Esophagus squamous epithelium (tissue), 5 donors: ENCODE data around the gene TTC17. TPM values are rescaled to one million over a fixed set of nuclear protein-coding genes. Genes with fewer than 3 reads are reported as not detected.
"Not testable (repeated sequence)": the region's sequence is repeated elsewhere in the genome, so short reads cannot be mapped to it uniquely, and the experiment has no call there.

Source experiments
- DNase-seq: peaks from one replicate; lab custom pipeline; 2025; lab: John Stamatoyannopoulos, UW
- H3K27ac ChIP-seq, 4 donors: fragments of 200-600 bp; sonication (generic); one replicate each; pipeline ENCODE4 v1.5.1; 2016 to 2019; ENCODE audit warnings: mild to moderate bottlenecking in 1 of 4
- H3K27me3 ChIP-seq, 4 donors: fragments of 200-600 bp; sonication (generic); 1 replicate in 3 of 4; 2 replicates in 1 of 4; pipeline versions ENCODE4 v1.5.1 to v1.6.0; 2017 to 2021; ENCODE audit warnings: antibody characterized with exemption in 1 of 4
- H3K36me3 ChIP-seq, 3 donors: fragments of 200-600 bp; sonication (generic); one replicate each; pipeline ENCODE4 v1.5.1; 2016 to 2019
- H3K4me1 ChIP-seq, 3 donors: fragments of 200-600 bp; sonication (generic); one replicate each; pipeline ENCODE4 v1.5.1; 2017 to 2019
- H3K4me3 ChIP-seq, 4 donors: fragments of 200-600 bp; sonication (generic); 1 replicate in 3 of 4; 2 replicates in 1 of 4; pipeline ENCODE4 v1.5.1; 2016 to 2019; ENCODE audit warnings: mild to moderate bottlenecking in 2 of 4, moderate library complexity in 1 of 4
- H3K9me3 ChIP-seq, 3 donors: fragments of 200-600 bp; sonication (generic); one replicate each; pipeline ENCODE4 v1.5.1; 2016 to 2019
- POLR2A ChIP-seq, 4 donors: fragments of 450-650 bp; IDR thresholded peaks; one replicate each; pipeline ENCODE4 v1.6.1; 2017; ENCODE audit warnings: antibody characterized with exemption in 4 of 4, mild to moderate bottlenecking in 4 of 4, moderate library complexity in 3 of 4
- WGBS, 2 donors: methylation state at CpG; one replicate each; pipeline ENCODE4 v1.1.5; 2018; 5-methylcytosine and 5-hydroxymethylcytosine counted together
- intact Hi-C: fragments of 100-400 bp; cut with DNase I; formaldehyde crosslinking; loops from one replicate; pipeline ENCODE4 v1.15.0; 2022
- total RNA-seq, 4 donors: library from RNA; depleted of rRNA; stranded (reverse); fragments of >200 nt; gene quantifications; one replicate each; pipeline ENCODE4 v1.1.0, GENCODE V29; 2016
- TF ChIP-seq, protein P1 (sequence below), 6 experiments: fragments of 450-650 bp in 4 of 6; fragments of 200-600 bp in 2 of 6; sonication (generic) in 2 of 6; IDR thresholded peaks; one replicate each; pipeline ENCODE4 v1.5.1; 2016 to 2019; ENCODE audit warnings: antibody characterized with exemption in 6 of 6, mild to moderate bottlenecking in 4 of 6, moderate library complexity in 4 of 6
- donor health status: DM: yes; HTN: yes; CAD: no.

TTC17 gene
- total RNA-seq, 4 donors from 2014 or later = 37.5 to 106 (median 55.9) TPM

DNA sequence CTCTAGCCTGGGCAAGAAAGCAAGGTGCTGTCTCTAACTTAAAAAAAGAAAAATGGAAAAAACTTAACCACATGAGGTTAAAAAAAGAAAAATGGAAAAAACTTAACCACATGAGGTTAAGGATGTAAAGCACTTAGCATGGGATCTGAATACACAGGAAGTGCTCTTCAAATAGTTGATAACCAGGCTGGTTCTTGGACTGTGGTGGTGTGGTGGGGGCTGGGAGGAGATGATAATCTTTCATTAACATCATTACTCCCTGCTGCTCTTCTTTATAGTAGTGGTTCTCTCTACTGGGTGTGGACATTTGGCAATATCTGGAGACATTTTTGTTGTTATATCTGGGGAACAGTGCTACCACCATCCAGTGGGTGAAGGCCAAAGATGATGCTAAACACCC, 88.4 kb downstream of the TTC17 start:
- Histone ChIP-seq H3K27me3 (no peaks in the 10 kb centered on the region), H3K36me3 (peaks cover 14 to 100% (median 36%) of the 10 kb centered on the region in 3 donors), H3K4me3 (no peak overlapping the region), H3K27ac (no peak overlapping the region), H3K9me3 (no peaks in the 10 kb centered on the region), H3K4me1 (no peaks in the 10 kb centered on the region)
- TF ChIP-seq, protein P1, sequence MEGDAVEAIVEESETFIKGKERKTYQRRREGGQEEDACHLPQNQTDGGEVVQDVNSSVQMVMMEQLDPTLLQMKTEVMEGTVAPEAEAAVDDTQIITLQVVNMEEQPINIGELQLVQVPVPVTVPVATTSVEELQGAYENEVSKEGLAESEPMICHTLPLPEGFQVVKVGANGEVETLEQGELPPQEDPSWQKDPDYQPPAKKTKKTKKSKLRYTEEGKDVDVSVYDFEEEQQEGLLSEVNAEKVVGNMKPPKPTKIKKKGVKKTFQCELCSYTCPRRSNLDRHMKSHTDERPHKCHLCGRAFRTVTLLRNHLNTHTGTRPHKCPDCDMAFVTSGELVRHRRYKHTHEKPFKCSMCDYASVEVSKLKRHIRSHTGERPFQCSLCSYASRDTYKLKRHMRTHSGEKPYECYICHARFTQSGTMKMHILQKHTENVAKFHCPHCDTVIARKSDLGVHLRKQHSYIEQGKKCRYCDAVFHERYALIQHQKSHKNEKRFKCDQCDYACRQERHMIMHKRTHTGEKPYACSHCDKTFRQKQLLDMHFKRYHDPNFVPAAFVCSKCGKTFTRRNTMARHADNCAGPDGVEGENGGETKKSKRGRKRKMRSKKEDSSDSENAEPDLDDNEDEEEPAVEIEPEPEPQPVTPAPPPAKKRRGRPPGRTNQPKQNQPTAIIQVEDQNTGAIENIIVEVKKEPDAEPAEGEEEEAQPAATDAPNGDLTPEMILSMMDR (IDR thresholded peaks at IDR 0.05) = no peak
- no peak for TF ChIP-seq POLR2A (IDR thresholded peaks at IDR 0.05)
- intact Hi-C loops = no loop called here
- DNase-seq = no peak

DNA sequence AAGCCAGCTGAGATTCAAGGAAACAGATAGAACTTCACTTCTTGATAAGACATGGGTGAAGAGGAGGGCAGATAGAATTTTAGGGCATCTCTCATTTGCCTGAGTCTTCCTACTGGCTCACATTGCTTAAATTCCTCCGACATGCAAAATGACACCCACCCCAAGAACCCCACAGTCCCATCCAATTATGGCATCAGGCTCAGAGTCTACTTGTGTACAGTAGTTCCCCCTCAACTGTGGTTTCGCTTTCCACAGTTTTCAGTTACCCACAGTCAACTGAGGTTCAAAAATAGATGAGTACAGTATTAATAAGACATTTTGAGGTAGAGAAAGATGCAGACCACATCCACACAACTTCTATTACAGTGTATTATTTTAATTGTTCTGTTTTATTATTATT, 99.8 kb downstream of the TTC17 start:
- intact Hi-C loops = no loop called here
- WGBS, 2 donors = 73 to 100% methylated on average over 2 of the region's 2 CpGs
- H3K4me1 ChIP-seq = no peaks in the 10 kb centered on the region
- H3K27me3 ChIP-seq = no peaks in the 10 kb centered on the region
- H3K4me3 ChIP-seq = no peak overlapping the region
- TF ChIP-seq, protein P1 (IDR thresholded peaks at IDR 0.05) = no peak
- no peak for TF ChIP-seq POLR2A (IDR thresholded peaks at IDR 0.05)
- no peak for DNase-seq
- H3K27ac ChIP-seq = no peak overlapping the region
- H3K9me3 ChIP-seq = no peaks in the 10 kb centered on the region
- H3K36me3 ChIP-seq = peaks cover 4 to 92% (median 8%) of the 10 kb centered on the region in 3 donors

DNA sequence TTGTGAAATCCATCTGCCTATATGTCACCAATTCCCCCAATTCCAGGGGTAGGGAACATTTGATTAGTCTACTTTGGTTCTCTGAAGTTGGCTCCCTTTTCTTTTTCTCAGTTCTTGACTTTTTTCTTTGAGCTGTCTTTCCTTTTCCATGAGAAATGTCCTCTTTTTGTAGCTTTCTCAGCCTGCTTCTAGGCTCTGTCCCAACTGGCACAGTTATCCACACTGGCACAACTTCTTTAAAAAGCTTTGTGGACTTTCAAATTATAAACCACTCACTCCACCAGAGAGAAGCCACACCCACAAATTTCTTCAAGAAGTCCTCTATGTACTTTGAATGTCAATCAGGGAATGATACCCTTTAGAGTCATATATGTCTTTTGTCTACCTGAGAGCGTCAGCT, 100.5 kb downstream of the TTC17 start:
- 93 to 94% methylated on average over 1 of the region's 1 CpG for WGBS, 2 donors
- TF ChIP-seq, protein P1 (IDR thresholded peaks at IDR 0.05) = no peak
- no peak for TF ChIP-seq POLR2A (IDR thresholded peaks at IDR 0.05)
- no peaks in the 10 kb centered on the region for H3K9me3 ChIP-seq
- no peak overlapping the region for H3K4me3 ChIP-seq
- no peak overlapping the region for H3K27ac ChIP-seq
- intact Hi-C loops = no loop called here
- peaks cover 4 to 92% (median 8%) of the 10 kb centered on the region in 3 donors for H3K36me3 ChIP-seq
- no peaks in the 10 kb centered on the region for H3K27me3 ChIP-seq
- no peak for DNase-seq
- H3K4me1 ChIP-seq = no peaks in the 10 kb centered on the region

DNA sequence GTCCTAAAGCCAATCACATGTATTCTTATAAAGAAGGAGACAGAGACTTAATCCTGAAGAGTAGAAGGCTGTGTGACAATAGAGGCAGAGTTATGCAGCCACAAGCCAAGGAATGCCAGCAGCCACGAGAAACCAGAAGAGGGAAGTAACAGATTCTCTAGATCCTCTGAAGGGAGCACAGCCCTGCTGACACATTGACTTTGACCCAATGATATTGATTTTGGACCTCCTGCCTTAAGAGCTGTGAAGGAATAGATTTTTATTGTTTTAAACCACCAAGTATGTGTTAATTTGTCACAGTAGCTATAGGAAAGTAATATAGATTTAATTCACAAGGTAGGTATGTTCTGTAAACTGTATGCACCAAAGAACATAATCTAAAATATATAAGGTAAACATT, 103.6 kb downstream of the TTC17 start:
- intact Hi-C loops = no loop called here
- Histone ChIP-seq H3K27me3 (no peaks in the 10 kb centered on the region), H3K36me3 (peaks cover 4 to 99% (median 9%) of the 10 kb centered on the region in 3 donors), H3K9me3 (peaks cover 0 to 12% (median 0%) of the 10 kb centered on the region in 3 donors), H3K4me1 (no peaks in the 10 kb centered on the region), H3K4me3 (no peak overlapping the region), H3K27ac (no peak overlapping the region)
- DNase-seq = no peak
- no peak for TF ChIP-seq POLR2A (IDR thresholded peaks at IDR 0.05)
- TF ChIP-seq, protein P1 (IDR thresholded peaks at IDR 0.05) = no peak
- WGBS, 2 donors = 91 to 100% methylated on average over 1 of the region's 1 CpG

DNA sequence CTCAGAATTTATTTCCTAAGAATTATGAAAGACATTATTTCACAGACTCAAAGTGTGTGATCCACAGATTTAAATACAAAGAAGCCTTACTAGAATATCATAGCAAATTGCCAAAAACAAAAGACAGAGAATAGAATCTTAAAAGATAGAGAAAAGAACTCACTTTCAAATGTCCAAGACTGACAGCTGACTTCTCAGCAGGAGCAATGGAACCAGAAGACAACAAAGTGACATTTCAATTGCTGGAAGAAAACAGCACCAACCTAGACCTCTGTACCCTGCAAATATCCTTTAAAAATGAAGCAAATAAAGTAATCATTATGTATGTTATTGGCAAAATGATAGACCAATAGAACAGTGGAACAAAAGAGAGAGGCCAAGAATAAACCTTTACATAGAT, 109.2 kb downstream of the TTC17 start:
- no peak for DNase-seq
- no peak for TF ChIP-seq POLR2A (IDR thresholded peaks at IDR 0.05)
- TF ChIP-seq, protein P1 (IDR thresholded peaks at IDR 0.05) = no peak
- intact Hi-C loops = no loop called here

DNA sequence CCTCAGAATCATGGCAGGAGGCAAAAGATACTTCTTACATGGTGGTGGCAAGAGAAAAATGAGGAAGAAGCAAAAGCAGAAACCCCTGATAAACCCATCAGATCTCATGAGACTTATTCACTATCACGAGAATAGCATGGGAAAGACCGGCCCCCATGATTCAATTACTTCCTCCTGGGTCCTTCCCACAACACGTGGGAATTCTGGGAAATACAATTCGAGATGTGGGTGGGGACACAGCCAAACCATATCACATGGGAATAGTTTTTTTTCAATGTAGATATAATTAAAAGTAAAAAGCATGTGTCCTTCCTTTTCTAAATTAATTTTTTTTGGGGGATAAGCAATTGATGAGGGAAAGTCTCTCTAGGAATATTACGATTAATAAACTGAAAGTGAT, 118.8 kb downstream of the TTC17 start:
- H3K27me3 ChIP-seq, intact Hi-C loops, H3K4me3 ChIP-seq, H3K27ac ChIP-seq, H3K4me1 ChIP-seq, DNase-seq: not testable (repeated sequence)
- Histone ChIP-seq H3K36me3 (peaks cover 0 to 20% (median 0%) of the 10 kb centered on the region in 3 donors), H3K9me3 (peaks cover 0 to 25% (median 19%) of the 10 kb centered on the region in 3 donors)
- WGBS, 2 donors = 87 to 94% methylated on average over 5 of the region's 5 CpGs

More for the DNA sequence above, 109.2 kb downstream of the TTC17 start:
- H3K36me3 ChIP-seq = peaks cover 0 to 56% (median 5%) of the 10 kb centered on the region in 3 donors
- no peak overlapping the region for H3K4me3 ChIP-seq
- no peak overlapping the region for H3K27ac ChIP-seq
- H3K9me3 ChIP-seq = peaks cover 0 to 28% (median 4%) of the 10 kb centered on the region in 3 donors
- H3K27me3 ChIP-seq = no peaks in the 10 kb centered on the region
- no peaks in the 10 kb centered on the region for H3K4me1 ChIP-seq
